Endothelial cell of umbilical vein (primary cell): Measurements from ENCODE around the gene TTLL9. TPM values are rescaled to one million over a fixed set of nuclear protein-coding genes. Genes with fewer than 3 reads are reported as not detected.

Source experiments
- BruUV-seq: library from RNA; stranded (reverse); fragments of 400-500 nt; replicated peaks from 2 replicates; lab custom pipeline; 2021; lab: Mats Ljungman, UMichigan
- CTCF ChIA-PET: fragments of 300-600, 350-600 bp; sonication (Branson Sonifier 250); formaldehyde crosslinking; loops from one replicate; lab custom pipeline; 2021; ENCODE audit warnings: antibody characterized with exemption, inconsistent platforms; lab: Charles Lee
- POLR2A ChIA-PET: fragments of 300-600, 350-600 bp; sonication (Branson Sonifier 250); formaldehyde crosslinking; loops from one replicate; lab custom pipeline; 2021; ENCODE audit warnings: antibody characterized with exemption, inconsistent platforms; lab: Charles Lee
- DNase-seq: peaks from one replicate; pipeline ENCODE4 v3.0.0-alpha.2; 2011; ENCODE audit warnings: low read depth, low spot score
- FAIRE-seq: peaks from 2 replicates; lab custom pipeline; 2011; peaks lifted over from hg19 to GRCh38; lab: Jason Lieb, UNC
- H2AFZ ChIP-seq: 2 replicates; pipeline ENCODE4 v1.6.0; 2012; ENCODE audit warnings: low read depth, low read length, control low read depth, inconsistent platforms
- H3K27ac ChIP-seq: 2 replicates; pipeline ENCODE4 v1.5.1; 2011; ENCODE audit warnings: low read depth, mild to moderate bottlenecking, control low read depth, low read length, moderate library complexity; ENCODE audit not compliant: insufficient read depth
- H3K27me3 ChIP-seq, 2 experiments: 2 replicates each; pipeline versions ENCODE4 v1.6.0 to v1.6.1; 2011; ENCODE audit warnings: low read length in 2 of 2, mixed read lengths in 1 of 2; ENCODE audit not compliant: control insufficient read depth in 2 of 2, insufficient read depth in 2 of 2
- H3K36me3 ChIP-seq, 2 experiments: 2 replicates in 1 of 2; 3 replicates in 1 of 2; pipeline ENCODE4 v1.5.1; 2011; ENCODE audit warnings: low read length in 2 of 2, mild to moderate bottlenecking in 1 of 2, moderate library complexity in 1 of 2; ENCODE audit not compliant: control insufficient read depth in 2 of 2, insufficient read depth in 2 of 2; ENCODE audit errors: extremely low read depth in 1 of 2
- H3K4me1 ChIP-seq: 3 replicates; pipeline ENCODE4 v1.5.1; 2011; ENCODE audit warnings: mild to moderate bottlenecking, low read length; ENCODE audit not compliant: control insufficient read depth, insufficient read depth; ENCODE audit errors: extremely low read depth
- H3K4me2 ChIP-seq: 2 replicates; pipeline ENCODE4 v1.6.1; 2011; ENCODE audit warnings: low read length, control low read depth, mixed read lengths; ENCODE audit not compliant: insufficient read depth
- H3K4me3 ChIP-seq, 3 experiments: fragments of 200-600 bp in 1 of 3; sonication (generic), shearing (Covaris generic) in 1 of 3; replicated peaks in 1 of 3; 2 replicates each; pipeline ENCODE4 v1.5.1; 2011 to 2016; ENCODE audit warnings: control low read depth in 3 of 3, low read length in 3 of 3, mild to moderate bottlenecking in 2 of 3, inconsistent platforms in 1 of 3, low read depth in 1 of 3, moderate library complexity in 1 of 3; ENCODE audit not compliant: insufficient read depth in 1 of 3
- H3K79me2 ChIP-seq: 2 replicates; pipeline ENCODE4 v1.6.0; 2012; ENCODE audit warnings: low read length, inconsistent platforms; ENCODE audit not compliant: control insufficient read depth, insufficient read depth
- H3K9ac ChIP-seq: replicated peaks from 2 replicates; pipeline ENCODE3; 2011; ENCODE audit warnings: low read length, control low read depth; ENCODE audit not compliant: insufficient read depth; ENCODE audit errors: extremely low read depth
- H3K9me1 ChIP-seq: replicated peaks from 3 replicates; pipeline ENCODE4 v1.6.0; 2011; ENCODE audit warnings: mild to moderate bottlenecking, low read length; ENCODE audit not compliant: control insufficient read depth, insufficient read depth; ENCODE audit errors: extremely low read depth
- H3K9me3 ChIP-seq: replicated peaks from 2 replicates; pipeline ENCODE4 v1.5.1; 2012; ENCODE audit warnings: low read length, inconsistent platforms; ENCODE audit not compliant: control insufficient read depth, insufficient read depth
- H4K20me1 ChIP-seq: replicated peaks from 2 replicates; pipeline ENCODE3; 2011; ENCODE audit warnings: mild to moderate bottlenecking, low read length; ENCODE audit not compliant: control insufficient read depth, insufficient read depth; ENCODE audit errors: extremely low read depth
- EZH2 ChIP-seq: IDR thresholded peaks from 2 replicates; pipeline ENCODE4 v1.6.1; 2012; ENCODE audit warnings: borderline replicate concordance, low read depth, mild to moderate bottlenecking, moderate library complexity, low read length, inconsistent platforms; ENCODE audit not compliant: severe bottlenecking
- FOS ChIP-seq: IDR thresholded peaks from 2 replicates; pipeline ENCODE4 v1.6.1; 2011; ENCODE audit warnings: mild to moderate bottlenecking, low read length, moderate library complexity, borderline replicate concordance; ENCODE audit not compliant: insufficient read depth
- GATA2 ChIP-seq: IDR thresholded peaks from 2 replicates; pipeline ENCODE4 v1.7.0; 2011; ENCODE audit warnings: low read depth, mild to moderate bottlenecking, moderate library complexity, mixed read lengths, low read length; ENCODE audit not compliant: insufficient read length, insufficient read depth
- JUN ChIP-seq: IDR thresholded peaks from 2 replicates; pipeline ENCODE4 v1.6.1; 2011; ENCODE audit warnings: borderline replicate concordance, low read depth; ENCODE audit not compliant: insufficient read length, insufficient read depth
- MYC ChIP-seq: IDR thresholded peaks from one replicate; pipeline ENCODE4 v1.6.1; 2011; ENCODE audit warnings: mild to moderate bottlenecking, low read depth, low read length
- POLR2A ChIP-seq: IDR thresholded peaks from 2 replicates; pipeline ENCODE4 v1.6.1; 2012; ENCODE audit warnings: low read depth, mild to moderate bottlenecking, control low read depth, low read length
- POLR2AphosphoS5 ChIP-seq: IDR thresholded peaks from 2 replicates; pipeline ENCODE4 v1.6.1; 2012; ENCODE audit warnings: low read depth, mild to moderate bottlenecking, control low read depth, low read length, moderate library complexity; ENCODE audit not compliant: insufficient read depth
- dilution Hi-C: fragments of 300-500 bp; cut with MboI; formaldehyde crosslinking; loops from one replicate; pipeline ENCODE4 v1.15.0; 2019; ENCODE audit warnings: low sequenced_read_pairs; ENCODE audit not compliant: extremely low pct_ligation_motif_present
- intact Hi-C: fragments of 100-400 bp; cut with micrococcal nuclease; formaldehyde crosslinking; loops from one replicate; pipeline ENCODE4 v1.10.0; 2022
- polyA plus RNA-seq, 4 experiments: library from polyadenylated mRNA; depleted of rRNA in 3 of 4; stranded (reverse) in 3 of 4; unstranded in 1 of 4; fragments of >200 nt; gene quantifications; 2 replicates each; pipeline versions ENCODE4 v1.2.1 to v1.2.3, GENCODE V29; 2011 to 2012; ENCODE audit warnings: missing spikeins in 1 of 4
- total RNA-seq: library from RNA; stranded (reverse); gene quantifications from 2 replicates; pipeline ENCODE4 v1.2.3, GENCODE V29; 2021
- TF ChIP-seq, protein P1 (sequence below), 2 donors: IDR thresholded peaks; 1 replicate in 1 of 2; 2 replicates in 1 of 2; pipeline ENCODE4 v1.5.1; 2011; ENCODE audit warnings: low read length in 2 of 2, mild to moderate bottlenecking in 2 of 2, moderate library complexity in 2 of 2, control low read depth in 1 of 2, inconsistent platforms in 1 of 2, low read depth in 1 of 2; ENCODE audit not compliant: insufficient read depth in 1 of 2; ENCODE audit errors: extremely low read depth in 1 of 2
- TF ChIP-seq, protein P2 (sequence below): IDR thresholded peaks from 2 replicates; pipeline ENCODE4 v1.6.1; 2011; ENCODE audit not compliant: insufficient read depth, insufficient read length

Gene TTLL9
- total and polyA plus RNA-seq, 2 donors (not counting 3 experiments of a cell fraction or from before 2014, with no cell fraction given), result 0.03 TPM; not detected in 1

DNA sequence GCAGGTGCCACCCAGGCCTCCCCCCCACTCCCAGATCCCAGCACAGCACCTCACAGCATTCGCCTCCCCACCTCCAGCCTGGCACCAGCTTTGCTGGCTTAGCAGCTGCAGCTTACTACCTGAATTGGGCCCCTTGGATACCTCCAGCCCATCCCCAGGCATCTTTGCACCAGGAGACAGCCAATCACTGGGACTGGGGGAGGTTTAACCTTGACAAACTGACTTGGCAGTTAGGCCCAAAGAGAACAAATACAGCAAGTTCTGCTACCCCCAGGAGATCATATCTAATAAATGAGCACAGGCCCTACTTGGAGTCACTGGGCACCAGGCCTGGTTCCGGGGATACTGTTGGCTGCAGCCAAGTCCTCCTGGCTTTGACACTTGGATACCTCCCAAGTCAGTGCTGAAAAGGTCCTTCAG, 72.6 kb downstream of the TTLL9 start:
- H3K9ac ChIP-seq, result no peak overlapping the region
- no peak overlapping the region for H3K4me3 ChIP-seq
- H3K4me2 ChIP-seq, result no peak overlapping the region
- no peak overlapping the region for H3K27ac ChIP-seq
- peaks cover 18 to 27% of the 10 kb centered on the region in 2 experiments for H3K36me3 ChIP-seq
- H3K79me2 ChIP-seq, result peaks cover under 1% of the 10 kb centered on the region
- CTCF ChIA-PET, result no interaction called here
- dilution Hi-C loops, result no loop called here
- TF ChIP-seq, protein P1, sequence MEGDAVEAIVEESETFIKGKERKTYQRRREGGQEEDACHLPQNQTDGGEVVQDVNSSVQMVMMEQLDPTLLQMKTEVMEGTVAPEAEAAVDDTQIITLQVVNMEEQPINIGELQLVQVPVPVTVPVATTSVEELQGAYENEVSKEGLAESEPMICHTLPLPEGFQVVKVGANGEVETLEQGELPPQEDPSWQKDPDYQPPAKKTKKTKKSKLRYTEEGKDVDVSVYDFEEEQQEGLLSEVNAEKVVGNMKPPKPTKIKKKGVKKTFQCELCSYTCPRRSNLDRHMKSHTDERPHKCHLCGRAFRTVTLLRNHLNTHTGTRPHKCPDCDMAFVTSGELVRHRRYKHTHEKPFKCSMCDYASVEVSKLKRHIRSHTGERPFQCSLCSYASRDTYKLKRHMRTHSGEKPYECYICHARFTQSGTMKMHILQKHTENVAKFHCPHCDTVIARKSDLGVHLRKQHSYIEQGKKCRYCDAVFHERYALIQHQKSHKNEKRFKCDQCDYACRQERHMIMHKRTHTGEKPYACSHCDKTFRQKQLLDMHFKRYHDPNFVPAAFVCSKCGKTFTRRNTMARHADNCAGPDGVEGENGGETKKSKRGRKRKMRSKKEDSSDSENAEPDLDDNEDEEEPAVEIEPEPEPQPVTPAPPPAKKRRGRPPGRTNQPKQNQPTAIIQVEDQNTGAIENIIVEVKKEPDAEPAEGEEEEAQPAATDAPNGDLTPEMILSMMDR (IDR thresholded peaks at IDR 0.05; ENCODE audit: extremely low read depth in 1 of 2, insufficient read depth in 1 of 2, low read depth in 1 of 2, low read length in 2 of 2), result no peak
- TF ChIP-seq FOS (no peak), GATA2 (no peak), POLR2A (no peak), MYC (no peak), EZH2 (no peak), POLR2AphosphoS5 (no peak), JUN (no peak)
- TF ChIP-seq, protein P2, sequence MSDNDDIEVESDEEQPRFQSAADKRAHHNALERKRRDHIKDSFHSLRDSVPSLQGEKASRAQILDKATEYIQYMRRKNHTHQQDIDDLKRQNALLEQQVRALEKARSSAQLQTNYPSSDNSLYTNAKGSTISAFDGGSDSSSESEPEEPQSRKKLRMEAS, result no peak
- no peak overlapping the region for H2AFZ ChIP-seq
- no peaks in the 10 kb centered on the region for H3K9me1 ChIP-seq
- no peaks in the 10 kb centered on the region for H4K20me1 ChIP-seq
- no peaks in the 10 kb centered on the region for H3K9me3 ChIP-seq
- no TSS peak for BruUV-seq
- FAIRE-seq (no peak), DNase-seq (no peak)
- intact Hi-C loops, result no loop called here
- POLR2A ChIA-PET, result no interaction called here
- H3K4me1 ChIP-seq, result no peaks in the 10 kb centered on the region
- no peaks in the 10 kb centered on the region for H3K27me3 ChIP-seq
